ENCODE measurements around the gene PELI2. TPM values are rescaled to one million over a fixed set of nuclear protein-coding genes. Genes with fewer than 3 reads are reported as not detected.

PELI2 gene
- total RNA-seq, 2 donors from 2014 or later, result 3.0 to 3.7 TPM

DNA sequence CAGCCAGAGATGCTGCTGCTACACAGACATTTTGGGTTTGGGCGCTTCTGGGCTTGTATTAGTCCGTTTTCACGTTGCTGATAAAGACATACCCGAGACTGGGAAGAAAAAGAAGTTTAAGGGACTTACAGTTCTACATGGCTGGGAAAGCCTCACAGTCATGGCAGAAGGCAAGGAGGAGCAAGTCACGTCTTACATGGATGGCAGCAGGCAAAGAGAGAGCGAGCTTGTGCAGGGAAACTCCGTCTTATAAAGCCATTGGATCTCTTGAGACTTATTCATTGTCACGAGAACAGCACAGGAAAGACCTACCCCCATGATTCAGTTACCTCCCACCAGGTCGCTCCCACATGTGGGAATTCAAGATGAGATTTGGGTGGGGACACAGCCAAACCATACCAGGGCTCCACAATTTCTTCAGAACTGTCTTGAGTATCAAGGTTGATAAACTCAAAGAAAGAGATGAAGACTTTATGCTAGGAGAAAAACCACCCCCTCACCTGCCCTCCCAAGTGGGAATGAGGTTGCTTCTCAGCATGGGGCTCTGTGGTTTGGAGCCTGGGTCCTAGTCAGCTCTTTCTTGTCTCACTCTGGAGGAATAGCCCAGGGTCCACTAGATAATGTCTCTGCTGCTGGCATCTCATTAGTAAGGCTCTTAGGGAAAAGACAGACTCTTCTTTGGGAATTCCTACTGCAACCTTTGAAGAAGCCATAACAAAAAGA is 200.3 kb downstream of the PELI2 start:
- ATAC-seq, result no peak
- no peak for DNase-seq
- intact Hi-C loops (cut with DNase I), result no loop called here

DNA sequence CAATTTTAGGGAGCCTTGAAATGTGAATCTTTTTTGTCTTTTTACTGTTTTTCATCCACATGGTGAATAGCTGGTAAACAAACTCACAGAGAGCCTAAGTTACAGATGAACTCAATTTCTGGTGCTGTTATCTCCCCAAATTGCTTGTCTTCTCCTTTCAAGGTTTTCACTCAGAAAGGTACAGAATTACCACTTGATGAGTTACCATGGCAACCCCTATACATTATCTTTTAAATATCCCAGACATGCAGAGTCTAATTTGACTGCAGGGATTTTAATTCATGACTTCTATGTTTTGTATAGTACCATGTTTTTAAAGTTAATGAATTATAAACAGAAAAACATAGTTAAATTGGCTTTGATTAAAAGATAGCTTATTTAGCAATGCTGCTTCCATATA is 203.7 kb downstream of the PELI2 start:
- no peak for ATAC-seq
- DNase-seq, result no peak
- intact Hi-C loops (cut with DNase I), result no loop called here

DNA sequence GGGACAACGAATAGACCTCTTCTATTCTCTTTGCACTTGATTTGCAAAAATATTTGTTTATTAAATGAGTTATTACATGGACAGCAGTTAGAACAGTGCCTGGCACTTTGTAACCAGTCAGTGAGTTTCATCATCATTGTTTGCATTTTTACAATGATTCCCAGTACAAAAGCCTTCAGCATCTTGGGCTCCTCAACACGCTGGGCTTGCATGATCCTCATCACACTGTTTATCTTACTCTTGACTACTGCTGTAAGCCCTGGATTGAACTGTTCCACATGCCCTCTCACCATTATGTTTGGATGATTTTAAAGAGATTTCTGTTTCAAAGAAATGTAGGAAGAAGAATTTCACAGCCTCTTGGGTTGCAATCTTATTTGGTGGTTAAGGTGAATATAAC is 204.3 kb downstream of the PELI2 start:
- intact Hi-C loops (cut with DNase I), result no loop called here
- no peak for ATAC-seq
- no peak for DNase-seq

DNA sequence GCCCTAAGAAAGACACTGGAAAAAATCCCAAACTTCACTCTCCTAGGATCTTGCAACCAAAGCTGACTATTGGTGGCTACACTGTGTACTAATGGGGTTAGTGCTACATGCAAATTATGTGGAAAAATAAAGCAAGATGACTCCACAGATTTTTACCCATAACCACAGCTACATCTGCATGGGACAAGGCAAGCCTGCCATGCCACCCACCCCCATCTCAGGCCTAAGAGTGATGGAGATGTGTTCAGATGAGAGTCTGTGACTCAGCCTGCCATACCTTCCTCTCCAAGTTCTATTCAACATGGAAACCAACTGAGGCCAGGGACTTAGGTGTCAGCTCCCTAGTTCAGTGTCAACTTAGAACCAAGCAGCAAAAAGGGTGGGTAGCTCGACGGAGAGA is 206.2 kb downstream of the PELI2 start:
- no peak for ATAC-seq
- no peak for DNase-seq
- intact Hi-C loops (cut with DNase I), result no loop called here

DNA sequence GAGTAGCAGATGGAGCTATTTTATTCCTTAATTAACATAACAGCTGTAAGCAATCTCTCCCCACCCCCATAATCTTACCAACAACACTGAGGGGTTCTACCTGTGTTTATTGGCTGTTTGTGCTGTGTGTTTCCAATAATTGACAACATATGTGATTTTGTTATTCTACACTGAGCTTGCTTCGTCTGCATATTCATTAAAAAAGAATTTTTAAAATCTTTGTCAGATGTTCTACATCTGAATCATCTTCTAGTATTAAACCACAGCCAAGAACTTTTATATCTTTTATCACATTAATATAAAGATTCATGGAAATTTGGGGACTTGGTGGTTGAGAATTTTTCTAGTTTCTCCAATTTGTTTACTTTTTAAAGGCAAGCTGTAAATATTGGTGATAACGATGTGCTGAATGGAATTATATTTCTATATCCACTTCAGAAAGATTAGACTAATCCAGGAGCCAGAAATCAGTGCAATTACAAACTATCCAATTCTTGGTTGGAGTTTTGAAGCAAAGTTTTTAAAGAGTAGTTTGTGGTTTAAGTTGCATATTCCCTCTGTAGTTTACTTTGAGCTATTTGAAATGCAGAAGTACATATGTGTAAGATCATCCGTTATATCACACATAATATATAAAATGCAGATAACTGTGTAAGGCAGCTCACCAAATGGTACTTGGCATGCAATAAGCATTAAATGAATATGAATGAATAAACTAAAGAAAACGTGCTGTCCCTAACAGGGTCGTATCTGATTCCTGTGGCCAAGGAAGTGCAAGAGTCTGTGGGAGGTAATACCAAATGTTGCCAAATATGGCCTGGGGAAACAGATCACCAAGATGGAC is 206.9 kb downstream of the PELI2 start:
- DNase-seq (no peak), ATAC-seq (no peak)
- intact Hi-C loops (cut with DNase I), result no loop called here

DNA sequence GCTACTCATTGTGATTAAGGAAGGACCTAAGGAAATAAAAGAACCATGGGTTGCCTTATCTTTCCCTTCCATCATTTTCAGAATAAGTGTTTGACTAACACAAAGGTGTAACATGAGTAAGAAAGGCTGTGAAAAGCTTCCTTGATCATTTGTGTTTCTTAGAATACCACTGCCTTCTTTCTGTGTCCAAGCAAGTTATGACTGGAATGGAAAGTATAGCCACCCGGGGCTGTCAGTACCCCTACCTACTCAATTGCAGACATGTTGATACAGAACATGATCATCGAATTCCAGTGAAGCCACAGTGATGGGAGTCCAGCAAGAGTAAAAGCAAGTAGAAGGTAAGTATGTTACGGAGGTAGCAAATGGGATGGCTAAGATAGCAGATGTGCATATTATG is 209.8 kb downstream of the PELI2 start:
- no peak for DNase-seq
- no peak for ATAC-seq
- intact Hi-C loops (cut with DNase I), result no loop called here

DNA sequence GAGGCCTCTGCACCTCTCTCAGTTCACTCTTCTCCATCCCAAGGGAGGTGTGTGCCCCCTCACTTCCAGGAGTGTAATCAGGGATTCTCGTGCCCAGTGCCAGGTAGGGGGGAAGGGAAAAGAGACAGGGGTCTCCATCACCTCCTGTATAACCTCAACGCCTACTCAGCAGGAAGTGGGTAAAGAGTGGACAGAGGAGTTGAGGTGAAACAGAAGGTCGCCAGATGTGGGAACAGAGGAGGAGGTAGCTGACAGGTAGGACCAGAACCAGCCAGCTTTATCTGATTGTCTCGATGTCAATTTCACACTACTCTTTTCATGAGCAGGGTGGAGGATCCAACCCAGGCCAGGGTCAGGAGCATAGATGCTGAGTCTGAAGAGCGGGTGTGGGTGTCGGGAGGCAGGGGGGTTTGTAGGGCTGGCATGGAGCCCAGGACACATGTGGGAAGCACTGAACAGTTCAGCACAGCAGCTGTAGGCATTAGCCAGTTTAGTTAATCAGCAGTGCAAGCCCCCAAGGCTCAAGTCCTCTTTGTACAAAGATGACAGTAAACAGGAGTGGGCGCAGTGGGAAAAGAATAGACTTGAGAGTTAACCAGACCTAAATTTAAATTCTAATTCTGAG is 213.5 kb downstream of the PELI2 start:
- ATAC-seq (peak in 1 of 2 donors; percentile 42), DNase-seq (no peak)
- intact Hi-C loops (cut with DNase I), result loop anchor here in 1 of 2 donors (10.0 kb wide), 1 partner anchor 217 kb away; the partner anchor contains the start of gene PELI2

DNA sequence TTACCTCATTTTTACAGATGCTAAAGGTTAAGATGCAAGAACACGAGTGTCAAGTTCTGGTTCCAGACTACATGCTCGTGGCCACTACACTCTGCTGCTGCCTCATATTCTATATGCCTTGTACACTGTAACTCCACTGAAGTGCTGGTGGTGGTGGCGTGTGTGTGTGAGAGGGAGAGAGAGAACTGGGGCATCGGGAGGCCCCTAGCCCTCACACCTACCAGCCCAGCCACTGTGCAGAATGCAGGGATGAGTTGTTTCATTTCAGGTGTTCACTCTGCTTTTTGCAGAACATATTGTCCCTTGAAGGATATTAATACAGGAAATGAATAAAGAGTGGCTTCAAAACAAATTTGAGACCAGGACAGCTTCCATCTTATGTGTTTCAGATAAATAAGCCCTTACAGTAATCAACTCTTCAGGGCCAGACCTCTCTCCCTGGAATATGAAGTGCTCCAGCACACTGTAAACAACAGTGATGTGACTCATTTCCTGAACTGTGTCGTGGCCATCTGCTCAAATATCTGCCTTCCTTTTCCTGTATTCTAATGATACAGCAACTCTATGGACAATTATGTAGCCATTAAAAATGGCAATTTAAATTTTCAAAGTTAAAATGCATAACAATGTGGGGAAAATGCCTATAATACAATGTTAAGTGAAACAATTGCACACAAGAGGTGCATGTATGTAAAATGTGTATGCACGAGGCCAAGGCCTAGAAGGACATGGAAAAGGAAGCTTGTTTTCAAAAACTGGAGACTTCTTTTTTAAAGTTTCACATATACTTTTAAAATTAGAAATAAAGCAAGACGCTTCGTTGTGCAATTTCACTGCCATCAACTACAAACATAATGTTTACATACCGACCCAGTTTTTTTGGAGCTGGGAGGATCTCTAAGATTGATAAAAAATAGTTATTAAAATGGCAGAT is 215.4 kb downstream of the PELI2 start:
- DNase-seq (no peak), ATAC-seq (peak in 1 of 2 donors; percentile 93)

DNA sequence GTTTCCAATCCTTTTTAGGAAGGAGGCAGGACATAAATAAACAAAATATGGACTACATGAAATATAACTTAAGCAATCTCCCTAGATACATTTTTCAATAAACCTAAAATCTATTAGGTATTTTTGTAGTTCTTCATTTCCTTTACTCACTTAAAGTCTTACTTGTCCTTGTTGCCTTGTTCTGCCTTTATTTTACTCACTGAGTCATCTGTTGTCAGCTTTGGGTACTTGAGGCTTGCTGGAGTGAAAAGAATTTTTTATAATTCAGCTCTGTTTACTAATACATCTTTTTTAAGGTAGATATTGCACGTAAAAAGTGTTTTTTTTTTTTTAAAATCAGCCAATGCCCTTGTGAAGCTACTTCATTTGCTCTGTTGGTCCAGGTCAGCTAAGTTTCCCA is 216.2 kb downstream of the PELI2 start:
- no peak for DNase-seq
- ATAC-seq, result no peak
- intact Hi-C loops (cut with DNase I), result loop anchor here in 1 of 2 donors (10.0 kb wide), 1 partner anchor 220 kb away; the partner anchor contains the start of gene PELI2

More for the DNA sequence above, 215.4 kb downstream of the PELI2 start:
- intact Hi-C loops (cut with DNase I), result loop anchor here in 1 of 2 donors (10.0 kb wide), 1 partner anchor 219 kb away; the partner anchor contains the start of gene PELI2

DNA sequence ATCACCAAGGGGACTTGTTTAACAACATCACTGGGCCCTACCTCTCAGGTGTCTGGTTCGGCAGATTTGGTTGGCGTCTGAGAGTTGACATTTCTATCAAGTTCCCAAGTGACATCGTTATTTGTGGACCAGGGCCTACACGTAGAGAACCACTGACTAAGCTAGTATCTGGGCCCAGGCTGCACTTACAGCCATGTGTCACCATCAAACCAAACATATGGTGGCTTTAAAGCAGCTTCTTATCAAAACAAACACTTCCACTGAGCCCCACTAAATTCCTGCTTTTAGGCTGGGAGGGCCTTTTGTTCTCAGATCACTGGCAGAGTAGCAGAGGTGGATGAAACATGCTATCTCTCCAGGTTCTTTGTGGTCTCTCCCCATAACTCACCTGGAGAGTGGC is 220.5 kb downstream of the PELI2 start:
- ATAC-seq, result no peak
- DNase-seq, result no peak
- intact Hi-C loops (cut with DNase I), result loop anchor here in 1 of 2 donors (10.0 kb wide), 1 partner anchor 224 kb away; the partner anchor contains the start of gene PELI2

DNA sequence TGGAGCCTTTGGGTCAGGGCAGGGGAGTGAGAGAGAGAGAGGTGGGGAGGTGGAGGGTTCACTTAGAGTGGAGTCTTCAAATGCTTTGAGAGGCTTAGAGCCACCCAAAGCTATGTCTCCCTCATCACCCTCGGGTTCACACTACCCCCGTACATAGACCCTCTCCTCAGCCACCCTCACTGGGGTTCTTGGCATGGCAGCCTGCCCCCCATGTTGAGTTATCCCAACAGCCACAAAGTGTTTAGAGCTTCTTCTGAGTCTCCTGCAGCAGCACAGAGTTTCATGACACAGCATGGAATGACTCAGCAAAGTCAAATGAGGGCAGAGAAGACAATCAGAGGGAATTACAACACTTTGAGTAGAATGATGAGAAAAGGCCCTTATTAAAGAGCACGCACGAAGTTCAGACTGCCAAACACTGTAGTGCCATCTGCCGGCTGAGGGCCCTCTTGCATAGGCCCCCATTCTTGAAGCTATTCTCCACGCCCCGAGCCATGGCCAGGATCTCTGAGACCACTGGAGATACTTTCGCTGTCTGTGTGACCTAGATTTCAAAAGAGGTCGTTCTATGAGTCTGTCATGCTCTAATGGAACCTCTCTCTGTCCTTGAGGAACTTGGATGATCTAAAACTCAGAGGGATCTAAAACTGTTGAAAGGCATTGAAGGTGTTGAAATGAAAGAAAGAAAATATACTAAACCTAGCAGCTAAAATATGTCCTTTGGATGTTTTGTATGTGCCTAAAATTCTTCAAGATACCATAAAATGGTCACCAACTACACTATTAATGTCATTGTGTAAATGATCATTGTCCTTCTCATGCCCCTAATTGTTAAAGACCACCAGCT is 221.9 kb downstream of the PELI2 start:
- ATAC-seq (peak; percentile 93 to 94), DNase-seq (peak; percentile 79)

DNA sequence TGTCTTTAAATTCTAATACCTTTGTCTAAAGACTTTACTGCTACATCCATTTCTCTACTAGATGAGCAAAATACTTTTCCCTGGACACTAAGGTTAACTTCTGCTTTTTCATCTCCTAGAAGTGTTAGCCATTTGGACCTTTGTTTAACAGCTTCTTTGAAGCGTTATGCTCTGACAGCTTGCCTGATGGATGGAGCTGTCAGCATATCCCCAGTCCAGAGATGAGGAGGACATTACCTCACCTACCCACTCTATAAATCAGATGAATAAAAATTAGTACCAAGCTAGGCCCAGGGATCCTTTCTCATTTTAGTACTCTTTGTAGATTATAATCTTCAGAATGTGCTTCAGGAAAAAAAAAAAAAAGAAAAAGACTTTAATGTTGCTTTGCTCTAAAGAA is 222.7 kb downstream of the PELI2 start:
- ATAC-seq (no peak), DNase-seq (no peak)
- intact Hi-C loops (cut with DNase I), result loop anchor here (5.0 to 10.0 kb wide), 4 partner anchors 226 to 634 kb away; partner anchors contain the start of gene PELI2 (in 1 of the 2)

More for the DNA sequence above, 221.9 kb downstream of the PELI2 start:
- intact Hi-C loops (cut with DNase I), result loop anchor here (5.0 to 10.0 kb wide), 4 partner anchors 225 to 633 kb away; partner anchors contain the start of gene PELI2 (in 2 of the 2)

DNA sequence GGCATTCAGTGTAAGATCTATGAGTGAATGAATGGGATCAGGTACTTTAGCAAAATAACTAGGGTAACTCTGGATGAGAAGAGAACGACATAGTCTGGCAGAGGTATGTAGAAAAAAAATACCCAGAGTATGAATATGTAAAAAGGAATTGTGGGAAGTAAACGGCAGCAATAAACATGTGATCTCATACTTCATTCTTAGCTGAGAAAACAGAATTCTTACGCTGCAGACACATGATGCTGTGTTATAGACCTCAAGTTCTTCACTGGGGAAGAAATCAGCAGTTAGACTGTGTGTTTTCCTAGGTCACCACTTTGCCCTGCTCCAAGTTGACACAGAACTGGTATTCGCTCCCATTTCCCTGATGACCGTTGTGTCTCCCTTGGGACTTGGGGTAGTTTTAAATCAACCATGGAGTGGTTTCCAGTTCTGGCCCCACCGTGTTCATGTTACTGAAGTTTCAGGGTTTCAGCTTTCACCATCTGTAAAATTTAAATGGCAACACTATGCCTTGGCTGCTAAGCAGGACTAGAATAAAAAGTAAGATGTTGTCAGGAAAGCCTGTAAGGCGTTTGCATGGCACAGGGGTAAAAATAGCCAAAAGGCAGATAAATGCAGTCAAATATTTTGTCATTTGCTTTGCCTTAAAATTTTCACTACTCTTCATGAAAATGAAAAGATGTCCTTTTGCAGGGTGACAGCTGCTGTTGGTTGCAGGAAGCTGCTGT is 223.7 kb downstream of the PELI2 start:
- peak in 1 of 2 donors; percentile 12 for ATAC-seq
- intact Hi-C loops (cut with DNase I), result loop anchor here (5.0 to 10.0 kb wide), 4 partner anchors 227 to 635 kb away; partner anchors contain the start of gene PELI2 (in 1 of the 2)

DNA sequence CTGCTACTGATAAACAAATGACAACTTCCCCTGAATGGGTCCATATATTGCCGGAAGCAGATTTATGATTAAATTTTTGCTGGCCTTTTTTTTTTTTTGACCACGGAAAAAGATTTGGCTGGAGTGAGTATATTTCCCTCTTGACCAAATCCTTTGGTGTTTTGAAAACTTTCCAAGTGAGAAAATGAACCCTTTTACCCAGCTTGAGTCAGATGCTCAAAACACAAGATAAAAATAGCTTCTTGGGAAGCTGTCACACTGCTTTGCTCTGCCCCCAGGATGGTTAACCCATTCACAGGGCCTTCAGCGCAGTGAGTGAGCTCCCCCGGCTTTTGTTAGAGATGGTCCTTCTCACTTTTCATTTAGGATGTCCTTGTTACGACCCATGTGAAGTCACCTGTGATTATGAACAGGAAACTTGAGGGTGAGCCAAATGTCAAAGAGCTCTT is 224.3 kb downstream of the PELI2 start:
- ATAC-seq, result peak; percentile 47 to 61
- no peak for DNase-seq
- intact Hi-C loops (cut with DNase I), result loop anchor here (5.0 to 10.0 kb wide), 4 partner anchors 228 to 635 kb away; partner anchors contain the start of gene PELI2 (in 1 of the 2)

More for the DNA sequence above, 223.7 kb downstream of the PELI2 start:
- no peak for DNase-seq

DNA sequence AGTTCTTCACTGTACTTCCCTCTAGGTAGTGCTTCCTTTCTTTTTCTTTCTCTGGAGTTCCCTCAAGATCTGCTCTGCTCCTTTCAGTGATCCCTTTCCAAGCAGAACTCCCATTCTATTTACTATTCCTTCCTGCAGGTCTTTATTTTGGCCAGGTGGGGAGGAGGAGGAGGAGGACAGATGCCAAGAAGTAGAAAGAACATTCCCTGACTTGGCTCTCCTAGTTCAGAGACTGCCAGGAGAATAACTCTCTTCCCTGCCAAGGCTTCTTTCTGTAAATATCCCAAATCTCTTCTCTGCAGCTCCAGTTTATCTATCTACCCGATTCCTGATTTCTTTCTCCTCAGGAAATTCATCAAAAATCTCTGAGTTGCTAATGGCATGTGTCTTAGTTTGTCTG is 231.7 kb downstream of the PELI2 start:
- ATAC-seq, result peak in 1 of 2 donors; percentile 26
- no peak for DNase-seq
- intact Hi-C loops (cut with DNase I), result loop anchor here (10.0 kb wide), 2 partner anchors 235 to 615 kb away; partner anchors contain the start of gene PELI2 (in 1 of the 2)
